EH (cell line): ENCODE measurements around the gene TPRN.

Source experiments
- DNase-seq: peaks from one replicate; pipeline ENCODE4 v3.0.0-alpha.2; 2015; ENCODE audit warnings: low read depth

Gene TPRN

DNA sequence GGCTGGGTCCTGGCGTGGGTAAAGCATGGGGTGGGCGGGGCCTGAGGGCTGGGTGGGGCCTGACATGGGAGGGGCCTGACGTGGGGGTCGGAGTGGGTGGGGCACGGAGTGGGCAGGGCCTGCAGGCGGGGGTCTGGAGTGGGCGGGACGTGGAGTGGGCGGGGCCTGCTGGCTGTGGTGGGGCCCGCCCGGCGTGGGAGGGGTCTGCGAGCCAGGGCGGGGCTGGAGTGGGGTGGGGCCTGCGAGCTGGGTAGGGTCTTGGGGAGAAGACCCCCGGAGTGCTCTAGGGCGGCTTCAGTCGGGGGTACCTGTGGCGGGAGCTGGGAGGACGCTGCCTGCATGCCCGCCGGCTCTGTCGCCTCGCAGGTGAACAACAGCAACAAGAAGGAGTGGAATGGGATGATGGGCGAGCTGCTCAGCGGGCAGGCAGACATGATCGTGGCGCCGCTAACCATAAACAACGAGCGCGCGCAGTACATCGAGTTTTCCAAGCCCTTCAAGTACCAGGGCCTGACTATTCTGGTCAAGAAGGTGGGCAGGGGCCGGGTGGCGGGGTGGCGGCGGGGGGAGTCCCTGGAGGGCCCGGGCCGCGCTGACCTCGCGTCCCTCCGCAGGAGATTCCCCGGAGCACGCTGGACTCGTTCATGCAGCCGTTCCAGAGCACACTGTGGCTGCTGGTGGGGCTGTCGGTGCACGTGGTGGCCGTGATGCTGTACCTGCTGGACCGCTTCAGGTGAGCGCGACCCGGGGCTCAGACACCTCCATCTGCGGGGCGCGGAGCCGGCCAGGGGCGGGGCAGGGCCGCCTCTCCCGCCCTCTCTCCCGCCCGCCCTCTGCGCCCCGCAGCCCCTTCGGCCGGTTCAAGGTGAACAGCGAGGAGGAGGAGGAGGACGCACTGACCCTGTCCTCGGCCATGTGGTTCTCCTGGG lies 38.7 kb downstream of the TPRN start:
- DNase-seq: no peak

DNA sequence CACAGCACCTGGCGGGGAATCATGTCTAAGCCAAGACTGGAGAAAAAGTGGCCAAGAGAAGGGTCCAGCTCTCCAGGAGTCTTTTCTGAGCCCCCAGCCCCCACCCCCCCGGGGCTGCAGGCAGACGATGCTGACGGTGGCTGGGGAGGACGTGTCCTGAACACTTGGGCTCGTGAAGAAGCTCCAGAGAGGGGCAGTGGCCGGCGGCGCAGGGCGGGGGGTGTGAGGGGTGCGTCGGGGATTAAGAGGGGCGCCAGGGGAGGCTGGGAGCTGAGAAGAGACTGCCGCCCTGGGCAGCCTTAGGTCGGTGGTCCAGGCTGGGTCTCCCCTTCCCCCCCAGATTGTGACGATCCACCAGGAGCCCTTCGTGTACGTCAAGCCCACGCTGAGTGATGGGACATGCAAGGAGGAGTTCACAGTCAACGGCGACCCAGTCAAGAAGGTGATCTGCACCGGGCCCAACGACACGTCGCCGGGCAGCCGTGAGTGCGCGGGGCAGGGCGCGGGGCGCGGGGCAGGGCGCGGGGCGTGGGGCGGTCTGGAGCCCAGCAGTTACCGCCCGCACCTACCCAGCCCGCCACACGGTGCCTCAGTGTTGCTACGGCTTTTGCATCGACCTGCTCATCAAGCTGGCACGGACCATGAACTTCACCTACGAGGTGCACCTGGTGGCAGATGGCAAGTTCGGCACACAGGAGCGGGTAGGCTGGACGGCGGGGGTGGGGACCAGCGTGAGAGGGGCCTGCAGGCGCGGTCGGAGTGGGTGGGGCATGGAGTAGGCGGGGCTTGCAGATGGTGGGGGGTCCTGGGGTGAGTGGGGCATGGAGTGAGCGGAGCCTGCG lies 39.6 kb downstream of the TPRN start:
- no peak for DNase-seq

DNA sequence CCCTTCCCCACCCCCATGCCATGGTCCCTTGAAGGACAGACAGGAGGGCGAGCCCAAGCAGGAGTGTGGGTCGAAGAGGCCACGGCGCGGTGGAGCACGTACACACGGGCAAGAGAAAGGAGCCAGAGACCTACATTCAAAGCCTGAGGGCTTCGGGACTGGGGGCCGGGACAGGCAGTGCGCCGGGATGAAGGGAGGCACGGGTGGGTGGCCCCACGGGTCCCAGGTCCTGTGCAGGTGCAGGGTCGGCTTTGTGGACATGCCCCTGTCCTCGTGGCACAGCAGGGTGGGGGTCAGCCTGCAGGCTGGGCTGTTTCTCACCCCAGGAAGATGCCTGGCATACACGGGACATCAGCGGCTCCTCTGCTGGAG lies 40.5 kb downstream of the TPRN start:
- no peak for DNase-seq

DNA sequence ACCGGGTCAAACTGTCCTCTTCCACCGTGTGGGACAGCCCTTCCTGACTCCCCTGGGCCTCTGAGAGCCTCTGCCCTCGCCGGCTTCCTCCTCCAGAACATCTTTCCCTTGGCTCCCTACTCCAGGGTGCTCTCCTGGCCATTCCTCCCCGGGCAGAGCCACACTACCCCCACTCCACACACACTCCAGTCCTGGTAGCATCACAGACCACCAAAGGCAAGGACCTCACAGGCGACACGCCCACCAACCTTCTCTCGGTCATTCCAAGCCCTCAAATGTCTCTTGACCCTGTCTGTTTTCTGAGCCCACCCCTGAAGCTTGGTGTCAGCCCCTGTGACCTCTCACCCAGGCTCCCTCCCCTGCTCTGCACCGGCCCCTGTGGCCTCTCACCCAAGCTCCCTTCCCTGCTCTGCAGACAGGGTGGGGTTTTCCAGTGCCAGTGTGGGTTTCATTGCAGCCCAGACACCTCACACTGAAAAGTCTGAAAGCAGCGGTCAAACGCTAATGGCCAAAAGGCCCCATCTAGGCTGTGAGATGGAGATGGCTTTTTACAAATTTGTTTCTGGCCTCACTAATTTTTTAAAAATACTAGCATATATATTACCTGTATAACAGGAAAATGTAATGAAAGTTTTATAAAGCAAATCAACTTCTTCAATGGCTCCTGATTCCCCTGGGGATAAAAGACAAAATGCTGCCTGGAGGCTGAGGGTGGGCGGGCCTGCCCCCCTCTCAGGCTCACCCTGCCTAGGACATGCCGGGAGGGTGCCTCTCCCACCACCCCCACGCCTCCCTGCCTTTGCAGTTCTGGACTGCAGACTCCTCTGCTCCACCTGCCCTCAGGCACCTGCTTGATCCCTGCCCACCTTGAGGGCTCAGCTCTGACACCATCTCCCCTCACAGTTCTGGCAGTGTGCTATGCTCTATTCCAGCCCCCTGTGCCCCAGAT lies 41.2 kb downstream of the TPRN start:
- no peak for DNase-seq

DNA sequence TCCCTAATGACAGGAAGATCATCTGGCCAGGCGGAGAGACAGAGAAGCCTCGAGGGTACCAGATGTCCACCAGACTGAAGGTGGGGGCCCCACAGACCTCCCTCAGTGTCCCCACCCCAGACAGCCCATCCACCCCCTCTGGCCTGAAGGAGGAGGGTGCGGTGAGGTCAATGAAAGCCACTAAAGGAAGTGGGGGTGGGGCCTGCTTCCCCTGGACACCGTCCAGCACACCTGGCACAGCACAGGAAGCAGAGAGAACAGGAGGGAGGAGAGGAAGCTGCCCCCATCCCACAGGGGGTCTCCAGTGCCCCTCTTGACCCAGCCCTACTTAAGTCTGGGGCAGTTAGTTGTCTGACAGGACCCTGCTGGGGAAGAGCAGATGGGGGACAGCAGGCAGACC lies 41.9 kb downstream of the TPRN start:
- DNase-seq: no peak

DNA sequence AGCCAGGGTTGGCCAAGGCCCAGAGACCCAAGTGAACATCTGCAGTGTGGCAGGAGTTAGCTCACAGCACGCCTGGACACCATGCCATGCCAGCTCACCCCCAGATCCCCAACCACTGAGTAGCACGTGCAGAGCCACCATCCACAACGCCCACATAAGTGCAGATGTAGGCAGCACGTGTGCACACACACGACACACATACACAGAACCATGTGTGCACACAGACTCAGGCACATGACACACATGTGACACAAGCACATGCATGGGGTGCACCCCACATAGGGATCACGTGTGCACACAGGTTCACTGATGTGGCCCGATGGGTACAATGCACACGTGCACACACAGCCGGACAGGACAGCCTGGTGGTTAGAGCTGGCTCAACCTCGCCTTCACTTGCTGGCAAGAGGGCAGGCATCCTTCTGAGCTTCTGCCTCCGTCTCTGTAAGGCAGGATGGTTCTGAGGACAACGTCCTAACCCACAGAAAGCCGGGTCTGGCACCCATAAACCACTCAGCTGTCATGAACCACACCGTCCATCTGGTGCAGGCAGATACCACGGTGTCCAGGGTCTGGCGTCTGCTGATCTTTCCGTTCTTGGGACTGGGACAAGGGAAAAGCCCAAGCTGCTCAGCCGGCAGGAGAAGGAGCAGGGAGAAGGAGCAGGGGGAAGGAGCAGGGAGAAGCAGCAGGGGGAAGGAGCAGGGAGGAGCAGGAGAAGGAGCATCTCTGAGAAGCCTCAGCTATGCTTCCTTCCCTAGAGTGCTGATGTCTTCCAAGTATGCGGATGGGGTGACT lies 42.7 kb downstream of the TPRN start:
- DNase-seq: no peak

DNA sequence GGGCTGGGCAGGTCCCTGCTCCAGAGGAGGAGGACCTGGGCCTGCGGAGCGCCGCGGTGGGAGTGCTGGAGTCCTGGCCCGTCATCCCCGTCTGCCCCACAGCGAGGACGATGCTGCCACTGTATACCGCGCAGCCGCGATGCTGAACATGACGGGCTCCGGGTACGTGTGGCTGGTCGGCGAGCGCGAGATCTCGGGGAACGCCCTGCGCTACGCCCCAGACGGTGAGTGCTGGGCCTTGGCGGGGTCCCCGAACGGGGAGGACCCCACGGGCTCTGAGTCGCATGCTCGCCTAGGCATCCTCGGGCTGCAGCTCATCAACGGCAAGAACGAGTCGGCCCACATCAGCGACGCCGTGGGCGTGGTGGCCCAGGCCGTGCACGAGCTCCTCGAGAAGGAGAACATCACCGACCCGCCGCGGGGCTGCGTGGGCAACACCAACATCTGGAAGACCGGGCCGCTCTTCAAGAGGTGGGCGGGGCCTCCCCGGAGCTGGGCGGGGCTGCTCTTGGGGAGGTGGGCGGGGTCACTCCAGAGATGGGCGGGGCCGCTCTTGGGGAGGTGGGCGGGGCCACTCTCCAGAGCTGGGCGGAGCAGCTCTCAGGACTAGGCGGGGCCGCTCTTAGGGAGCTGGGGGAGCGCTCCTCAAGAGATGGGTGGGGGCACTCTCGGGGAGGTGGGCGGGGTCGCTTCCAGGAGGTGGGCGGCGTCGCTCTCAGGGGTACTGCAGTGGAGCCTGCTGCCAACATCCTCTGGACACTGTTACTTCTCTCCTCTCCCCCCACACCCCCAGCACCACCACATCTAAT lies 43.8 kb downstream of the TPRN start:
- DNase-seq: peak; percentile 48

DNA sequence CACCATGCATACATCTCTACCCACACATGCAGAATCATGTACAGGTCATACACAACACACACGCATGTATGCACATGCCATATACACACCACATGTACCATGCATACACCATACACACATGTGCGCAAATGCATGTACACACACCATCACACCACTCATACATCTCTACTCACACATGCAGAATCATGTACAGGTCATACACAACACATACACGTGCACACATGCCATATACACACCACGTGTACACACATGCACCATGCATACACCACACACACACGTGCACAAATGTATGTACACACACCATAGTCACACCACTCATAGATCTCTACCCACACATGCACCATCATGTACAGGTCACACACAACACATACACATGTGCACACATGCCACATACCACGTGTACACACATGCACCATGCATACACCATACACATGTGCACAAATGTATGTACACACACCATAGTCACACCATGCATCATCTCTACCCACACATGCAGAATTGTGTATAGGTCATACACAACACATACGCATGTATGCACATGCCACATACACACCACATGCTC lies 47.6 kb downstream of the TPRN start:
- no peak for DNase-seq

DNA sequence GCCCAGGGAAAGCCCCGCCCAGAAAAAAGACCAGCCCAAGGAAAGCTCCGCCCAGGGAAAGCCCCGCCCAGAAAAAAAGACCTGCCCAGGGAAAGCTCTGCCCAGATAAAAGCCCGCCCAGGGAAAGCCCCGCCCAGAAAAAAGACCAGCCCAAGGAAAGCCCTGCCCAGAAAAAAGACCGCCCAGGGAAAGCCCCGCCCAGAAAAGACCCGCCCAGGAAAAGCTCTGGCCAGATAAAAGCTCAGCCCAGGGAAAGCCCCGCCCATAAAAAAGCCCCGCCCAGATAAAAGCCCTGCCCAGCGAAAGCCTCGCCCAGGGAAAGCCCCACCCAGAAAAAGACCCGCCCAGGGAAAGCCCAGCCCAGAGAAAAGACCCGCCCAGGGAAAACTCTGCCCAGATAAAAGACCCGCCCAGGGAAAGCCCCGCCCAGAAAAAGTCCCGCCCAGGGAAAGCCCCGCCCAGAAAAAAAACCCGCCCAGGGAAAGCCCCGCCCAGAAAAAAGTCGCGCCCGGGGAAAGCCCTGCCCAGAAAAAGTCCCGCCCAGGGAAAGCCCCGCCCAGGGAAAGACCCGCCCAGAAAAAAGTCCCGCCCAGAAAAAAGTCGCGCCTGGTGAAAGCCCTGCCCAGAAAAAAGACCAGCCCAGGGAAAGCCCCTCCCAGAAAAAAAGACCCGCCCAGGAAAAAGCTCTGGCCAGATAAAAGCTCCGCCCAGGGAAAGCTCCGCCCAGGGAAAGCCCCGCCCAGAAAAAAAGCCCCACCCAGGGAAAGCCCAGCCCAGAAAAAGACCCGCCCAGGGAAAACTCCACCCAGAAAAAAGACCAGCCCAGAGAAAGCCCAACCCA lies 49.7 kb downstream of the TPRN start:
- peak; percentile 59 for DNase-seq

DNA sequence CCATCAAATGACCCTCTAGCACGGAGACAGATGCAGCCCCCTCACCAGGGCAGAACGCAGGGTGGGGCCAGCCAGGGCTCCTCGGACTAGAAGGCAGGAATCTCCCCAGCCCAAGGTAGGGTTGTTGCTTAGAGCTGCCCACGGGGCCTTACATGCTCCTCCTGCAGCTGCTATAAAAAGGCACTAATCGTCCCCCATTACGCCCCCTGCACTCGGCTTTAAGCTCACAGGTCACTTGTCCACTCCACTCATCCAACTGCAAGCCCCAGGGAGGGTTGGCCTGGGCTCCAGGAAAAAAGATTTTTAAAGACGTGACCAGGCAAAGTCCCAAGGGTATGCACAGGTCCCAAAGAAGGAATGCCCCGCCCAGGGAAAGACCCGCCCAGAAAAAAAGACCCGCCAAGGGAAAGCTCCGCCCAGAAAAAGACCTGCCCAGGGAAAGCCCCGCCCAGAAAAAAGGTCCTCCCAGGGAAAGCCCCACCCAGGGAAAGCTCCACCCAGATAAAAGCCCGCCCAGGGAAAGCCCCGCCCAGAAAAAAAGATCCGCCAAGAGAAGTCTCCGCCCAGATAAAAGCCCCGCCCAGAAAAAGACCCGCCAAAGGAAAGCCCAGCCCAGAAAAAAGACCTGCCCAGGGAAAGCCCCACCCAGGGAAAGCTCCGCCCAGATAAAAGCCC lies 50.5 kb downstream of the TPRN start:
- peak; percentile 17 for DNase-seq

DNA sequence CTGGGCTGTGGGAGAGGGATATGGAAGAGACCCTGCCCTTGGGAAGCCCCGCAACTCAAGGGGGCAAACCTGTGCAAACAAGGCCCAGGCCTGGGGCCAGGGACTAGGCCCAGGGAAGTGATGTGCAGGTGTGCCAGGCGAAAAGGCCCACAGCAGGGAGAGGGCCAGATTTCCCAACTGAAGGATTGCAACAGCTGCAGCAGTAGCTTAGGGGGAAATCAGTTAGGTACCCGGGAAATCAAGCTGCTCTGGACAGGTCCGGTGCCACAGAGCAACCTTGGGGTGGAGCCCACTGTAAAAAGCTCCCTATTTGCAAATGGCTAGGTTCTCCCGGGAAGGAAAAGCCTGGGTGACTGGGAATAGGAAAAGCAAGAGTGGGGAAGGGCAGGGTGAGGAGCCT lies 51.2 kb downstream of the TPRN start:
- DNase-seq: no peak

DNA sequence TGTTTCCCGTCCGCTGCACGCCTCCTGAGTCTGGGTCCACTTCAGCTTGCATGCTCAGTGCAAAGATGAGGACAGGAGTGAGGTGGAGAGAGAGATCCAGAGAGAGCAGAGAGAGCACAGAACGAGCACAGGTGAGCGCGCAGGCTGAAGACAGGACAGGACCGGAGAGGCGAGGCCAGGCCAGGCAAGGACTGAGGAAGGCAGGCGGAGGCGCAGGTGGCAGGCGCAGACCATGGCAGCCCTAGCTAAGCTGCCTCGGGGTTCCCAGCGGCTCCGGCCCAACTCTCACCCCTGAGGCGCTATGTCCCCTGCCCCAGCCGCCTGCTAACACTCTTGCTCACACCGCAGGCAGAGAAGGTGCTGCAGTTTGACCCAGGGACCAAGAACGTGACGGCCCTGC lies 51.9 kb downstream of the TPRN start:
- DNase-seq: no peak

DNA sequence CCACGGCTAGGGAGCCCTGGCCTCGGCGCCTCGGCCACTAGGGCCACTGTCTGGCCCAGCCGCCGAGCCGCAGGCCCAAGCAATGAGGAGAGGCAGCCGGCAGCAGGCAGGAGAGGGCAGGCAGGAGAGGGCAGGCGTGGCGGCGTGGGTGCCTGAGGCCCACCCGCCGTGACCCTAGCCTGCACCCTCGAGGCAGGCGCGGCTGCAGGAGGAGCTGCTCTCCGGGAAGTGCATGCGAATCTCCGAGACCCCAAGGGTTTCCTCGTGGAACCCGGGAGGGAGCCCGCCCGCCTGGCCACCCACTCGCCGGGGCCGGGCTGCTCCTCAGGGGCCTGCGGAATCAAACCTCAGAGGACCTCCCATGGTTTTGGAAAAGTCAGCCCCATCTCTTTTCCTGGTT lies 52.3 kb downstream of the TPRN start:
- DNase-seq: no peak

DNA sequence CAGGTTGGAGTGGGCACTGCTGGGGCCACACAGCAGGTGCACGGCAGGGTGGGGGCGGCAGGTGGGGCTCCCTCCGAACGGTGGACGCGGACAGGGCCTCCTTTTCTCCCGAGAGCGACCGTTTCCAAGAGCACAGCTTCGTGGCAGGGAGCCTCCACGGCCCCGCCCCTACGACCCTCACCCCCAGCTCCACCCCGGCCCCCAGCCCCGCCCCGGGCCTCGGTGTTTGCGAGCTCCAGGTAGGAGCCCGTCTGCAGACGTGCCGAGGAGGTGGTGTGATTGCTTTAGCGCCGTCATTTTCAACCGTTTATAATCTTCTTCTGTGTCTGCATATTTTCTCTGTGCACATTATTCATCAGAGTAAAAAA lies 52.8 kb downstream of the TPRN start:
- no peak for DNase-seq

DNA sequence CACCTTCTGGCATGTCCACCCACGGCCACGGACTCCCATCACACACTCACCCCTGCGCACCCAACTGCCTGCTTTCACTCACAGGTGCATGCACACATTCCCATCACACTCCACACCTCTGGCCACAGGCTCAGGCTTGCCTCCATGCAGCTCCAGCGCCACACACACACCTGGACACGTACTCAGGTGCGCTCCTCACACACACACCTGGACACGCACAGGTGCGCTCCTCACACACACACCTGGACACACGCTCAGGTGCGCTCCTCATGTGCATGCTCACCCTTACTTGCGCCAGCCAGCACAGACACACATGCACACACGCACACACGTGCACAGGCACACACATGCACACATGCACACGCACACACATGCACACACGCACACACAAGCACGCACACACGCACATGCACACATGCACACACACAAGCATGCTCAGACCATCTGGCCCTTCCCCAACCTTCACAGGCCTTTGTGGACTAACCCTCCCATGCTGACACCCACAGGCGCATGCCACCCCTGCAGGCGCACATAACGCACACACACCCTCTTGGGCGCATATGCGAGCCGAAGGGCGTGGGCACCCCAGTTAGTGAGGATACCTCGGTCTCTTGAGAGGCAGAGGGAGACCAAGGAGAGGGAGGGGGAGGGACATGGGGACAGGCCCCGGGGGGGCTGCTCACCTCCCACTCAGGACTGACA lies 53.3 kb downstream of the TPRN start:
- no peak for DNase-seq

DNA sequence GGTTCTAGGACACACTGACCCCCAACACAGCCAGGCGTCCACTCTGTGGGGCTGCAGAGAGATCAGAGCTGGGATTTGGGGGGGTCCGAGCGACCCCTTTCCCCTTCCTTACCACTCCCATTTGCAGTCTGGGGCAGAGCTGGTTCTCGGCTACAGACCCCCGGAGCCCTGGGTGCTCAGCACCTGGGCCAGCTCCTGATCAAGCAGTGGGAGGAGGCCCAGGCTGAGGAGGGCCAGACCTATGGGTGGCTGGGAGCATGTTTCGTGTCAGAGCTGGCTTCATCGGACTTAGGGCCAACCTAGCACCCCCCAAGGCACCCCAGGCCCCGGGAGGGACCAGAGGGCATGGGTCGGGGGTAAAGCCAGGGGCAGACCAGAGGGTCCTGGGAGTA lies 54.0 kb downstream of the TPRN start:
- no peak for DNase-seq

DNA sequence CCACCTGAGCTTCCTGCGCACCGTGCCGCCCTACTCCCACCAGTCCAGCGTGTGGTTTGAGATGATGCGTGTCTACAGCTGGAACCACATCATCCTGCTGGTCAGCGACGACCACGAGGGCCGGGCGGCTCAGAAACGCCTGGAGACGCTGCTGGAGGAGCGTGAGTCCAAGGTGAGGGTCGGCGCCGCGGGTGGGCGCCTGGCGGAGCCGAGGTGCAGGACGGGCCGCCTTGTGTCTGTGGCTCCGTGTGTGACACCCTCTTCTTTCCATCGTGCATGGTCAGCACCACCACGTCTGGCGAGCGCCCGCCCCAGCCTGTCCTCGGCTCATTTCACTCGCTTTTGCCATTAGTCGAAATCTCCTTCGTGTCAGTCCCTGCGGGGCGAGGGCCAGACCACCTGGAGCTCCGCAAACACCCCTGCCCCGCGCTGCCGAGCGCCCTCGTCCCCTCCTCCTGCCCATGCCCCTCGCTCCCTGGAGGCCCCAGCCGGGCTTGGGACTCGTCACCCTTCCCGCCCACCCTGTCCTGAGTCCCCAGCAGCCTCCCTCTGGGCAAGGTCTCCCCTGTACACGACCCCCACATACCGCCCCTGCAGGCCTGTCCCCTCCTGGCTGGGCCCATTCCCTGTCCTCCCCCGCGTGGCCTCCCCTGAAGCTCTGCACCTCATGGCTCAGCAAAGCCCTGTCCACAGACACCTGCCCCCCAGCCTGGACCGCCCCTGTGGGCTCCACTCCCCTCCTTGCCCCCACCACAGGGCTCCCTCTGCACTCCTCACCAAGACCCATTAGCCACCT lies 54.6 kb downstream of the TPRN start:
- DNase-seq: no peak
